Calu3 (cell line): ENCODE results near the gene QRICH2. TPM values are rescaled to one million over a fixed set of nuclear protein-coding genes. Genes with fewer than 3 reads are reported as not detected.

Experiments used
- BruUV-seq: library from RNA; stranded (reverse); fragments of 400-500 nt; replicated peaks from 2 replicates; lab custom pipeline; 2021; lab: Mats Ljungman, UMichigan
- CTCF ChIA-PET: fragments of 300-600 bp; sonication (Branson Sonifier 250); formaldehyde crosslinking; loops from one replicate; lab custom pipeline; 2022; ENCODE audit warnings: antibody characterized with exemption; lab: Charles Lee
- DNase-seq: peaks from one replicate; pipeline ENCODE4 v3.0.0; 2022
- H3K27ac Mint-ChIP-seq: one replicate; pipeline ENCODE4 v1.8.0; 2022; ENCODE audit warnings: mixed read lengths; ENCODE audit not compliant: unreplicated experiment
- H3K27me3 Mint-ChIP-seq: one replicate; pipeline ENCODE4 v1.8.0; 2022; ENCODE audit warnings: mixed read lengths; ENCODE audit not compliant: unreplicated experiment
- H3K36me3 Mint-ChIP-seq: one replicate; pipeline ENCODE4 v1.8.0; 2022; ENCODE audit warnings: mild to moderate bottlenecking, moderate library complexity, mixed read lengths; ENCODE audit not compliant: insufficient read depth, unreplicated experiment
- H3K4me1 Mint-ChIP-seq: one replicate; pipeline ENCODE4 v1.8.0; 2022; ENCODE audit warnings: mild to moderate bottlenecking, low read depth, mixed read lengths; ENCODE audit not compliant: unreplicated experiment
- H3K4me3 Mint-ChIP-seq: one replicate; pipeline ENCODE4 v1.8.0; 2022; ENCODE audit warnings: mild to moderate bottlenecking, low read depth, moderate library complexity, mixed read lengths; ENCODE audit not compliant: unreplicated experiment
- H3K9me3 Mint-ChIP-seq: one replicate; pipeline ENCODE4 v1.8.0; 2022; ENCODE audit warnings: low read depth, mixed read lengths; ENCODE audit not compliant: unreplicated experiment
- intact Hi-C: fragments of 100-400 bp; cut with micrococcal nuclease; formaldehyde crosslinking; loops from one replicate; pipeline ENCODE4 v1.10.0; 2022; ENCODE audit not compliant: unreplicated experiment
- total RNA-seq: library from RNA; stranded (reverse); gene quantifications from 2 replicates; pipeline ENCODE4 v1.2.3, GENCODE V29; 2022
- TF ChIP-seq, protein P1 (sequence below): fragments of 200-600 bp; IDR thresholded peaks from one replicate; pipeline ENCODE4 v1.8.0; 2022; ENCODE audit warnings: antibody characterized with exemption; ENCODE audit not compliant: unreplicated experiment

Gene QRICH2
- total RNA-seq, 1 experiment from 2014 or later: 3.0 TPM

DNA sequence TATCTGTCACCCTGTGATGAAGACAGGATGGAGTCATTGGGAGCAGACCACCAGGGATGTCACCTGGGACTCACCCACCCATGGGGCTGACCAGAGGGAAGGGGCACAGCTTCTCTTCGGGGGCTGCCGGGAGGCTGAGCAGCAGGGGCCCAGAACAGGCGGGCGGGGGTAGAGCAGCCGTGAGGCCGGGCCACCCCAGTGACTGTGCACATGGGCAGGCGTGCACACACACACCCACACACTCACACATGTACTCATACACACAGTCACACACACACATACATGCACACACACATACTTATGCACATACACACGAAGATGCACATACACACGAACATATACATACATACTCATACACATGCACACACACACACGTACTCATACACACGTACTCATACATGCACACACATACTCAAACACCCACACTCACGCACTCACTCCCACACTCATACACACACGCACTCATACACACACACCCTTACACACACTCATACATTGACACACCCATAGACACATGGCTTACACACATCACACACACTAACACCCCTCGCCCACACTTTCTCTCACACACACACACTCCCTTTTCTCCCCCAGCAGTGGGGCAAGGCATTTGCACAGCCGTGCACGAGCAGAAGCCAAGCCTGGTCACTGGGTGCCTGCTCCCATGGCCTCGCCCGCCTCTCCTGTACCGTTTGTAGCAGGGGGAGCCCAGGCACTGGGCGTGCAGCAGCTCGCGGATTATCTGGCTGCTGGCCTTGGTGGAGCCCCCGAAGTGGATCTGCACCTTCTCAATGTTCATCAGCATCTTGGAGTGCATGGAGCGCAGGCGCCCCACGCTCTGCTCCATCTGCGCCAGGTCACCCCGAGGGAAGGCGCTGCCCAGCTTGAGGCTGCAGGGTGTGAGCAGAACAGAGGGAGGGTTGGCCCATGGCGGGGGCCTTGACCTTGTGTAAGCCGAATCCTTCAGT is 30.5 kb downstream of the QRICH2 start:
- Mint-ChIP-seq H3K4me1 (peaks cover 8% of the 10 kb centered on the region), H3K36me3 (peaks cover 30% of the 10 kb centered on the region), H3K4me3 (no peak overlapping the region), H3K27me3 (no peaks in the 10 kb centered on the region), H3K27ac (no peak overlapping the region), H3K9me3 (no peaks in the 10 kb centered on the region)
- BruUV-seq: no TSS peak
- intact Hi-C loops: loop anchor here (2.0 to 5.0 kb wide), 2 partner anchors 40 to 155 kb away; no protein-coding TSS in a partner anchor
- no peak for DNase-seq
- TF ChIP-seq, protein P1, sequence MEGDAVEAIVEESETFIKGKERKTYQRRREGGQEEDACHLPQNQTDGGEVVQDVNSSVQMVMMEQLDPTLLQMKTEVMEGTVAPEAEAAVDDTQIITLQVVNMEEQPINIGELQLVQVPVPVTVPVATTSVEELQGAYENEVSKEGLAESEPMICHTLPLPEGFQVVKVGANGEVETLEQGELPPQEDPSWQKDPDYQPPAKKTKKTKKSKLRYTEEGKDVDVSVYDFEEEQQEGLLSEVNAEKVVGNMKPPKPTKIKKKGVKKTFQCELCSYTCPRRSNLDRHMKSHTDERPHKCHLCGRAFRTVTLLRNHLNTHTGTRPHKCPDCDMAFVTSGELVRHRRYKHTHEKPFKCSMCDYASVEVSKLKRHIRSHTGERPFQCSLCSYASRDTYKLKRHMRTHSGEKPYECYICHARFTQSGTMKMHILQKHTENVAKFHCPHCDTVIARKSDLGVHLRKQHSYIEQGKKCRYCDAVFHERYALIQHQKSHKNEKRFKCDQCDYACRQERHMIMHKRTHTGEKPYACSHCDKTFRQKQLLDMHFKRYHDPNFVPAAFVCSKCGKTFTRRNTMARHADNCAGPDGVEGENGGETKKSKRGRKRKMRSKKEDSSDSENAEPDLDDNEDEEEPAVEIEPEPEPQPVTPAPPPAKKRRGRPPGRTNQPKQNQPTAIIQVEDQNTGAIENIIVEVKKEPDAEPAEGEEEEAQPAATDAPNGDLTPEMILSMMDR: no peak
- CTCF ChIA-PET: no interaction called here

DNA sequence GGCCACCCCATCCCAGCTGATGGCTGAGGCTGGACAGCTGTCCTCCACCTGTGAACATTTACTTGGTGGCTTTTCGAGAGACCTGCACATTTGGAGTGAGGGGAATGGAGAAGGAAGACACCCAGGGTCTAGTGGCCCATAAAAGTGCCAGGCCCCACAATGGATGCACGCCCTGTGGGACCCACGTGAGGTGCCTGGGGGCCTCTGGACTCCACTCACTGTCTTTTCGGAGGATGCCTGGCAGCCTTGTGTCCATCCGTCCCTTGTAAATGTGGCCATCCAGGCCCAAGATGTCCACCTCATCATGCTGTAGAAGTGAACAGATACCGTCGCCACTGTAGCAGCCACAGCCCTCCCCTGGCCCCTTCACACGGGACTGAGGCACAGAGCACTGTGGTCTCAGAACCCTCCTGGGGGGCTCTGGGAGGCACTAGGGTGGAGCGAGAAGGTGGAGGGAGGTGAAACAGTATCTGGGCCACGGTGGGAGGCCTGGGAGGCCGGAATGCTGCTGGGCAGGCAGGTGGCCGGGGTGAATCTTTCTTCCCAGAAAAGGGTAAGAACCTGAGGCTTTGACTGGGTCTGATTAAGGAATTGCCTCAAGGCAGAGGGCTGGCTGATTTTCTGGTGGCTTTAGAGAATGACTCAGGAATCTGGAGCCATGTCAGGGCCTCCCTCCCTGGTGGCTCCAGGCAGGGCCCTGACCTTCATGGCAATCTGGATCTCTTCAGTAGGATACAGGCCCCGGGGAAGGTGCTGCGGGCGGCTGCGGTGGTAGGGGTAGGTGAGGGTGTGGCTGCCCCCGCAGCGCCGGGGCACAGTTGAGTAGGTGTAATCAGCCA is 31.4 kb downstream of the QRICH2 start:
- CTCF ChIA-PET: interaction anchor here (0.6 kb wide), 1 partner anchor 170 kb away, joined by 5 read pairs; no protein-coding TSS in a partner anchor
- no peaks in the 10 kb centered on the region for H3K27me3 Mint-ChIP-seq
- no peak for DNase-seq

DNA sequence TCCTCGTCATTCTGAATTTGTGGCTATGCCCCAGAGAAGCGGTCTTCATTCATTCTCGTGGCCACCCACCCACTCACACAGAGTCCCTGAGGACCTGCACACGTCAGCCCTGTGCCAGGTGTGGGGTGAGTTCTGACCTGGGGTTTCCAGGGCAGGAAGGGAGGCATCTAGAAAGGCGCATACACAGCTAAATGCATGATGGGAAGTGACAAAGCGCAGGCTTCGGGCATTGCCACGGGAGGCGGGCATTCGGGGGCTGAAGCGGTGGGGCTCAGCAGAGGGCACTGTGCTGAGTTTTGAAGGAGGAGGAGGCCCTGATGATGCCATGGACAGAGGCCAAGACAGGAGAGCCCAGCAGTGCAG is 32.0 kb downstream of the QRICH2 start:
- H3K9me3 Mint-ChIP-seq: no peaks in the 10 kb centered on the region
- BruUV-seq: no TSS peak
- intact Hi-C loops: loop anchor here (5.0 kb wide), 1 partner anchor 39 kb away; no protein-coding TSS in a partner anchor
- DNase-seq: no peak
- no peak overlapping the region for H3K4me3 Mint-ChIP-seq
- CTCF ChIA-PET: interaction anchor here (0.6 kb wide), 1 partner anchor 169 kb away, joined by 5 read pairs; no protein-coding TSS in a partner anchor
- TF ChIP-seq, protein P1: no peak
- peak overlapping the region; percentile 19 for H3K27ac Mint-ChIP-seq
- peaks cover 8% of the 10 kb centered on the region for H3K4me1 Mint-ChIP-seq
- H3K36me3 Mint-ChIP-seq: peaks cover 40% of the 10 kb centered on the region
- H3K27me3 Mint-ChIP-seq: no peaks in the 10 kb centered on the region

More for the DNA sequence above, 31.4 kb downstream of the QRICH2 start:
- Mint-ChIP-seq H3K9me3 (no peaks in the 10 kb centered on the region), H3K27ac (peak overlapping the region; percentile 19), H3K4me3 (no peak overlapping the region), H3K36me3 (peaks cover 34% of the 10 kb centered on the region), H3K4me1 (peaks cover 8% of the 10 kb centered on the region)
- BruUV-seq: no TSS peak
- TF ChIP-seq, protein P1: no peak
- intact Hi-C loops: loop anchor here (5.0 kb wide), 1 partner anchor 39 kb away; no protein-coding TSS in a partner anchor
